Measurements from ENCODE around the gene NRG2. TPM values are rescaled to one million over a fixed set of nuclear protein-coding genes. Genes with fewer than 3 reads are reported as not detected.

The NRG2 gene
- total and polyA plus RNA-seq, 9 donors: 2.6 to 32.6 (median 19.3) TPM

DNA sequence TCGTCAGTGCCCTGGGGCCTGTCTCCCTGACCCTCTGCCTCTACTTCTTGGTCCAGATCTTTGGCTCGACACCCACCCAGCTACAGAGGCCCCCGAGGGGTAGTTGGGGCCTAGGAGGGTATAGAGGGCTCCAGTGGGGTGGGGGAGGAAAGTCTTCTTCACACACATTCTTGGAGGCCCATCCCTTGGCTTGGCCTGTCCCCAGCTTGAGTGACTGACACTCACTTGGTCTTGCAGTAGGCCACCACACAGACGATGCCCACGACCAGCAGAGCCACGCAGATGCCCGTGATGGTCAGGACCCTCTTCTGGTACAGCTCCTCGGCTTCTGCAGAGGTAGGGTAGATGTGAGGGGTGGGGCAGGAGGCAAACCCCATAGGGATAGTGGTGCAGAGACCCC, 187.6 kb downstream of the NRG2 start:
- H3K4me1 ChIP-seq (ENCODE audit: insufficient read depth): peaks cover 3% of the 10 kb centered on the region
- H3K27me3 ChIP-seq: no peaks in the 10 kb centered on the region
- DNase-seq: peak in 1 of 5 donors; percentile 14
- intact Hi-C loops (cut with DNase I): loop anchor here in 1 of 4 donors (10.0 kb wide), 1 partner anchor 61 kb away; the partner anchor contains the start of gene PSD2
- 90 to 93% (median 93%) methylated on average over 8 of the region's 8 CpGs for WGBS, 3 donors
- no peak for TF ChIP-seq EP300 (IDR thresholded peaks at IDR 0.05)
- no peak for TF ChIP-seq POLR2A (IDR thresholded peaks at IDR 0.05)
- TF ChIP-seq, protein P1, sequence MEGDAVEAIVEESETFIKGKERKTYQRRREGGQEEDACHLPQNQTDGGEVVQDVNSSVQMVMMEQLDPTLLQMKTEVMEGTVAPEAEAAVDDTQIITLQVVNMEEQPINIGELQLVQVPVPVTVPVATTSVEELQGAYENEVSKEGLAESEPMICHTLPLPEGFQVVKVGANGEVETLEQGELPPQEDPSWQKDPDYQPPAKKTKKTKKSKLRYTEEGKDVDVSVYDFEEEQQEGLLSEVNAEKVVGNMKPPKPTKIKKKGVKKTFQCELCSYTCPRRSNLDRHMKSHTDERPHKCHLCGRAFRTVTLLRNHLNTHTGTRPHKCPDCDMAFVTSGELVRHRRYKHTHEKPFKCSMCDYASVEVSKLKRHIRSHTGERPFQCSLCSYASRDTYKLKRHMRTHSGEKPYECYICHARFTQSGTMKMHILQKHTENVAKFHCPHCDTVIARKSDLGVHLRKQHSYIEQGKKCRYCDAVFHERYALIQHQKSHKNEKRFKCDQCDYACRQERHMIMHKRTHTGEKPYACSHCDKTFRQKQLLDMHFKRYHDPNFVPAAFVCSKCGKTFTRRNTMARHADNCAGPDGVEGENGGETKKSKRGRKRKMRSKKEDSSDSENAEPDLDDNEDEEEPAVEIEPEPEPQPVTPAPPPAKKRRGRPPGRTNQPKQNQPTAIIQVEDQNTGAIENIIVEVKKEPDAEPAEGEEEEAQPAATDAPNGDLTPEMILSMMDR (IDR thresholded peaks at IDR 0.05): no peak
- no peak overlapping the region for H3K27ac ChIP-seq
- H3K4me3 ChIP-seq: no peak overlapping the region
- H3K9me3 ChIP-seq: no peaks in the 10 kb centered on the region
- no peaks in the 10 kb centered on the region for H3K36me3 ChIP-seq

DNA sequence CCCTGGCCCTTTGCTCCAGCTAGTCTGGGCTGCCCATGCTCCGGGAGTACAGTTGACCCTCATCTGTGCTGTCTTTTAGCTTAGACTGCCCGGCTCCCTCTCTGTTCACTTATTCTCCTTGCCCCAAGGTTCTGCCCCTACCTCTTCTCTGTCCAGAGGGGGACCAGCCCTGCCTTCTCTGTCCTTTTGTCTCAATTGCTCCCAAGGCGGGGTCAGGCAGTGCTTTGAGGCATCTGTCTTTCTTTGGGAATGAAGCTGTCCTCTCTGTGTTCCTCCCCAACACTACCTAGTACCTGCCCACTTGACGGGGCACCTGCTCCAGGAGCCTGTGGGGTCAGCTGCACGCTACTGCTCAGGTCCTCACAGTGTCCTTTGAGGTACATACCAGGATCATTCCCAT, 188.1 kb downstream of the NRG2 start:
- Histone ChIP-seq H3K4me1 (ENCODE audit: insufficient read depth) (peaks cover 5% of the 10 kb centered on the region), H3K27ac (no peak overlapping the region), H3K27me3 (no peaks in the 10 kb centered on the region), H3K4me3 (no peak overlapping the region), H3K36me3 (no peaks in the 10 kb centered on the region), H3K9me3 (no peaks in the 10 kb centered on the region)
- TF ChIP-seq POLR2A (IDR thresholded peaks at IDR 0.05) (no peak), EP300 (IDR thresholded peaks at IDR 0.05) (no peak)
- TF ChIP-seq, protein P1 (IDR thresholded peaks at IDR 0.05): no peak
- 92 to 98% (median 97%) methylated on average over 5 of the region's 5 CpGs for WGBS, 3 donors
- DNase-seq: peak in 2 of 5 donors; percentile 6 to 11
- intact Hi-C loops (cut with DNase I): loop anchor here in 2 of 4 donors (5.0 to 10.0 kb wide), 2 partner anchors 60 to 112 kb away; partner anchors contain the start of gene PSD2 (in 1 of the 2)

DNA sequence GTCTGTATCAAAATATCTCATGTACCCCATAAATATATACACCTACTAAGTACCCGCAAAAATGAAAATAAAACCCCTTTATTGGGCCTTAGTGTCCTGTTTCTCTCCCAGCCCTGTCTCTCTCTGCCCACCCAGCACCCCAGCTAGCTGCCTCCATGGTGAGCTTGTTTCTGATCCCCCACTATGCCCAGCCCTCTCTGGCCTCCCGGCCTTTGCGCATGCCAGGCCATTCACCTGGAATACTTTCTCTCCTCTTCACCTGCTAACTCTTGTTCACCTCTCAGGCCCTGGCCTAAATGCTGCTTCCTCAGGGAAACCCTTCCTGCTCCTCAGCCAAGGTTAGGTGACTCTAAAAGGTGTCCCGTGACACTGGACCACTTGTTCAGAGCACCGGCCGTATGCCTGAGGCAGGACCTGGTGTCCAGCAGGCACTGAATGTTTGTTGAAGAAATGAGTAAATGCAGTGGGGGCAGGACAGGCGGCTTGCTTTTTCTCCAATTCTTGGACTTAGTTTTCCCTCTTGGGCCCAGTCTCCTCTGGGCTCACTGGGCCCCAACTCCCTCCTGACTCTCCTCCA, 189.0 kb downstream of the NRG2 start:
- no peaks in the 10 kb centered on the region for H3K27me3 ChIP-seq
- H3K4me3 ChIP-seq: no peak overlapping the region
- TF ChIP-seq, protein P1 (IDR thresholded peaks at IDR 0.05): no peak
- TF ChIP-seq EP300 (IDR thresholded peaks at IDR 0.05): no peak
- no peak for TF ChIP-seq POLR2A (IDR thresholded peaks at IDR 0.05)
- H3K9me3 ChIP-seq: no peaks in the 10 kb centered on the region
- 94 to 97% (median 96%) methylated on average over 7 of the region's 7 CpGs for WGBS, 3 donors
- peak in 3 of 5 donors; percentile 8 to 11 (median 9) for DNase-seq
- no peak overlapping the region for H3K27ac ChIP-seq
- intact Hi-C loops (cut with DNase I): loop anchor here in 2 of 4 donors (5.0 to 10.0 kb wide), 2 partner anchors 59 to 113 kb away; partner anchors contain the start of gene PSD2 (in 1 of the 2)
- no peaks in the 10 kb centered on the region for H3K36me3 ChIP-seq
- H3K4me1 ChIP-seq (ENCODE audit: insufficient read depth): peaks cover 5% of the 10 kb centered on the region

DNA sequence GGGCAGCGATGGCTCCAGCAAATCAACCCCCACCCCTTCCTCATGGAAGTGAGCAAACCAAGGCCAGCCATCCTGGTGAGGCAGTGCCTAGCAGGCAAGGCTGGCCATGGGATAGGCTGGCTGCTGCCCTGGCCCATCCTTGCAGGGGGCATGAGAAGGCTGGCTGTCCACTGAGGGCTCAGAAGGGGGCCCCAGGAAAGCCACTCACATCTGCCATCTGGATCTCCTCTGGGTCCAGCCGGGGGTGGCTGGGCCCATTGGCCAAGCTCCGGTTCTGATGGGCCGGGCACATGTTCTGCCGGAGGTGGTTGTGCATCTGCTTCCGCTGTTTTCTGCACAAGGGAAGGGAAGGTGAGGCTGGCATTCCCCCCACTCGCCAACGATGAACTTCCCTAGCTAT, 190.4 kb downstream of the NRG2 start:
- TF ChIP-seq, protein P1 (IDR thresholded peaks at IDR 0.05): no peak
- TF ChIP-seq POLR2A (IDR thresholded peaks at IDR 0.05) (no peak), EP300 (IDR thresholded peaks at IDR 0.05) (no peak)
- no peaks in the 10 kb centered on the region for H3K27me3 ChIP-seq
- 92 to 94% (median 93%) methylated on average over 8 of the region's 8 CpGs for WGBS, 3 donors
- intact Hi-C loops (cut with DNase I): loop anchor here in 2 of 4 donors (5.0 to 10.0 kb wide), 2 partner anchors 58 to 115 kb away; partner anchors contain the start of gene PSD2 (in 1 of the 2)
- no peak overlapping the region for H3K27ac ChIP-seq
- peaks cover 5% of the 10 kb centered on the region for H3K4me1 ChIP-seq (ENCODE audit: insufficient read depth)
- peak in 1 of 5 donors; percentile 12 for DNase-seq
- no peaks in the 10 kb centered on the region for H3K9me3 ChIP-seq
- H3K4me3 ChIP-seq: no peak overlapping the region
- H3K36me3 ChIP-seq: no peaks in the 10 kb centered on the region

Measured in ovary (tissue), 9 donors.